Measurements from ENCODE around the gene TTC38.
"Not testable (repeated sequence)": the region's sequence is repeated elsewhere in the genome, so short reads cannot be mapped to it uniquely, and the experiment has no call there.

The TTC38 gene

DNA sequence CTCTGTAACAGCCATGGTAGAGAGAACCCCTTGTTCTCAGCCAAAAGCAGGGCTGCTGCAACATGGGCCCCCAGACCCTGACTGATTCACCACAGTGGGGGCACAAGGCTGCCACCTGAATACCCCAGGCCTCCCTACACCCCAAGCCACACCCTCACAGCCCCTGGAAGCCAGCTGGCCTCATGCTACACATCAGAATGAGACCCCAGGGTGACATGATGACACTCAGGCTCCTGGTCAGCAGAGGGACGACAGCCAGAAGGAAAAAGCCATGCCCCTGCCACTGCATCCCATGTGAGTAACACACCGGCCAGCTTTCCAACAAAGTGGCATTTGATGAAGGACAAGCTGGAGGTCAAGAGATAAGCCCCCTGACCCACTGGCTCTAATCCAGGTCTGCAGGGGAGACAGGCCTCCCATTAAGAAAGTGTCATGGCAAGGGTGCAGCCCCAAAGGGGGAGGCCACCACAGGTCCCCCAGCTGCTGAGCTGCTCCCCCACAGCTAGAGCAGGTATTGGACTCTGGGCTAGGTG lies 20.3 kb upstream of the TTC38 start:
- DNase-seq = no peak

DNA sequence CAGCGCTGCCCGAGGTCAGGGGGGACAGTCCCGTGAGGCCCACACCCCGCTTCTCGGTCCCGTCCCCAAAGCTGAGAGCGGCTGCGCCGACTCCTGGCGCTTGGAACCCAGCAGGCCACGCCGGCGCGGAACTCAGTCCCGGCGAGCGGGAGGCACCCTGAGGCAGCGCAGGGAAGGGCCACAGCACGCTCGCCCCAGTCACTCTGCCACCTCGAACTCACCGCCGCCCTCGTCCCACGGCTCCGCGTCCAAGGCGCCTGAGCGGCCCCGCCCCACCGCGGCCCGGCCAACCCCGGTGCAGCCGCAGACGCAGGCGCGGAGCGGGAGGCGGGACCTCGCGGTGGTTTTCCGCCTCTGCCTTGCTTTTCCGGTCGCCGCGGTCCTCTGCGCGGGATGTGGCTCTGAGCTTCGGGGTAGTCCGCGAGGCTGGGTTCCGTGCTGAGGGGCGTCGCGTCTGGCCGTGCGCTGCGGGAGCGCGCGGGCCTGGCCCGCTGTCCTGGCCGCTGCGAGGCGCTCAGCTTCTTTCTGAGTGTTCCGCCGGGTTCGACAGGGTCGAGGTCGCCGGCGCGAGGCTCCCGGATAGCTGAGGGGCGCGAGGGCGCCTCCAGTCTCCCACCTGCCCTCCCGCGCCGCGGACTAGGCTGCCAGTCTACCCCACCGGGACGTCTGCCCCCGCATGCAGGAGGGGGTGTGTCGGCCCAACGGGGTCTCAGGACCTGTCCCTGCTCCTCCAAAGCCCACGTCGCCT lies 17.6 kb upstream of the TTC38 start, which contains the start of gene CDPF1:
CDPF1 (minus strand) TSS at position 259 of the 748 bp plus-strand sequence. CDS start 2,009 bp downstream, outside the sequence.
- peak; percentile 88 for DNase-seq

DNA sequence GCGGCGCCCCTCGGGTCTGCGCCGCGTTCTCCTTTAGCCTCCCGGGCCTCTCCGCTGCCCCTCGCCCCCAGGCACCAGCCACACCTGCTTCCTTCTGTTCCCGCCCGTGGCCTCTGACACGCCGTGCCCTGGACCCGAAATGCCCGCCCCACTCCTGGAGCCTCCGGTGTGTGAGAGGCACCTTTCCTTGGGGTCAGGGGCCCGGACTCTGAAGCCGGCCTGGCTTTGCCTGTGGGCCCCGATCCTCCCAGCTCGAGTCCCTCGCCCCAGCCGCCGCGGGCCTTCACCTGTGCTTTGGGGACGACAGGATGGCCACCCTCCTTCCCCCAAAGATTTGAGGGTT lies 17.1 kb upstream of the TTC38 start:
- DNase-seq = no peak

DNA sequence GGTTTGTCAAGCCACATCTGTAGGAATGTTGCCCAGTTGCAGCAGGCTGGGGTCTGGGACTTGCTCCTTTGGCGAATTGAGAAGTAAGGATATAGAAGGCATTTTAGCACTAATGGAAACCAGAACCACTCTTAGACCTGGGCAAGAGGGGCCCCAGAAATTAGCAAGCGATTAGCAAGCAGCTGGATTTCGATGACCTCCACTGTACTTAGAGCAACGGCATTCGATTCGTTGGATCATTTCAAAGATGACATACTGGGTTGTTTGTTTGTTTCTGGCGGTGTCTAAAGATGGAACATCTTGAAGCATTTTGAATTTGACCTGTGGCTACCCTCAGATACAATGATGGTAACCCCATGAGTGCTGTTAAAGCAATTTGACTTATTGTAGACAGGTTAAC lies 16.5 kb upstream of the TTC38 start:
- no peak for DNase-seq

DNA sequence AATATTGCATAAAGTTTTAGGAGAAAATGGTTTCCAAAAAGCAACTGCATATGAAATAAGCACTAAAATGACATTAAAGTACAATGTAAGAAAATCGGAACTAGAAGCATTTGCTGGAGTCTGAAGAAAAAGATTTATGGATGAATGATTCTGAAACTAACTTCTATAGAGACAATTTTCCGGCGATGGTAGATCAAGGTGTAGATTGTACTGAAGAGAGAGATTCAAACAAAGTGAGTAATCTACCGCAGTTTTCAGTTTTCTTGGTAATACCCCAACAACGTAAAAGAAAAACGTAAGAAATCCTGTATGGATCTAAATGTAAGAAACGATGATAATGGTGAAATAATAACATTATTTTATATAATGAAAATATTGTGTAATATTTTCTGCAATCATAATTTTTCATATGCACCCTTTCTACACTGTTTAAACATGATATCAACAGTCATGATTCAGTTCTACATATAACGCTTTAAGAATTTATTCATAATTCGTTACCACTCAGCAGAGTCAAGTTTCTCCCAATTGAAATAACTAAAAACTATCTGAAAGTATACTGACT lies 15.9 kb upstream of the TTC38 start:
- no peak for DNase-seq

- DNase-seq = no peak
Measured at GRCh38 chr22:46256358-46256958, 11.3 kb upstream of the TTC38 start.

GRCh38 chr22:46259374-46259773 lies 8.4 kb upstream of the TTC38 start:
- no peak for DNase-seq

DNA sequence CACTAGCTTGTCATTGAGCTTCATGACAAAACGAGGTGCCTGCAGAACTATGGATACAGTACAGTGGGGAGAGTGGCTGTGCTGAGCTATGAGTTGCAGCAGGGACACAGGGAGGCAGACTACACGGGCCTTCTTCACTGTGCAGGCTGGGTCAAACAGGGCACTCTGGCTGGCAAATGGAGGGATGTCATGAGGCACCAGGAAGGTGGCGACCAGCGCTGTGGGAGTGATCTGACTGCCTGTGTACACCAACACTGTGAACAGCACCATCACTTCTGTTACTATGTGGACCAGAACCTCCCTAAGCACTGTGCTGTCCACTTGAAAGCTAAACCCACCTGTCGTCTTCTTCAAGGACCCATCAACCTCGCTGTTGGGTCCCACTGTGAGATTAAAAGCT lies 7.8 kb upstream of the TTC38 start:
- DNase-seq = no peak

DNA sequence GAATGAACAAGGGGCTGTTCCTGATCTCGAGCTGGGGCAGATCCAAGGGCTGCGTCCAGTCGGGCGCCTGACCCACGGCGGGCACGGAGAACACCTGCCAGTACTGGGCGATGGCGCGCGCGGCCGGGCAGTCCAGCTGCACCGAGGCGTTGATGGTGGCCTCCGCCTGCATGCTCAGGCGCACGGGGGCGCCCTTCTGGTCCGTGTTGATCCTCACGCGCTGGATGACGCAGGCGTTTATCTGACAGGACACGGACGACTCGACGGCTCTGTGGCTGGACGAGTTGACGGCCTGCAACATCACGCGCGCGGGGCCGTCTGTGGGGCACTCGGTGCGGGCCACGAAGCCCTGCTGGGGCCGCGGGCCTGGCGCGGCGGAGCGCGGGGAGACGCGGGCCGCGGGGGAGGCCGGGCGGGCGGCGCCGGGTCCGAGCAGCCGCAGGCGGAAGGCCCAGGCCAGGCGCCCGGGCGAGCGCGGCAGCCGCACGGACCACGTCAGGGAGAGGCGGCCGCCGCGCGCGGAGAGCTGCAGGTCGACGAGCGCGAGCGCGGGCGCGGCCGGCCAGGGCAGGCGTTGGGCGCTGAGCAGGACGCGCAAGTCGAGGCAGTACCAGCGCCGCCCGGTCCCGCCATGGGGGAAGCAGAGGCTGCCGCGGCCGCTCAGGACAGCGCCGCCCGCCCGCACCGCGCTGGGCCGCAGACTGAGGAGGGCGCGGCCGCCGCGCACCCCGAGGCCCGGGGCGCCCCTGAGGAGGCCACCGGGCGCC lies 5.2 kb upstream of the TTC38 start:
- DNase-seq = peak; percentile 64

GRCh38 chr22:46263216-46263590 lies 4.6 kb upstream of the TTC38 start, which contains the start of gene PKDREJ:
Gene PKDREJ (minus strand): TSS chr22:46263343. CDS start chr22:46263322, 21 bp downstream.
- DNase-seq = no peak

DNA sequence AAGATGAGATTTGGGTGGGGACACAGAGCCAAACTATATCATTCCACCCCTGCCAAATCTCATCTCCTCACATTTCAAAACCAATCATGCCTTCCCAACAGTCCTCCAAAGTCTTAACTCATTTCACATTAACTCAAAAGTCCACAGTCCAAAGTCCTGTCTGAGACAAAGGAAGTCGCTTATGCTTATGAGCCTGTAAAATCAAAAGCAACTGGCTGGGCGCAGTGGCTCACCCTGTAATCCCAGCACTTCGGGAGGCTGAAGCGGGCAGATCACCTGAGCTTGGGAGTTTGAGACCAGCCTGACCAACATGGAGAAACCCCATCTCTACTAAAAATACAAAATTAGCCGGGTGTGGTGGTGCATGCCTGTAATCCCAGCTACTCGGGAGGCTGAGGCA lies 3.3 kb upstream of the TTC38 start:
- not testable (repeated sequence) for DNase-seq

- DNase-seq = not testable (repeated sequence)
Measured at GRCh38 chr22:46265627-46266026, 2.2 kb upstream of the TTC38 start.

DNA sequence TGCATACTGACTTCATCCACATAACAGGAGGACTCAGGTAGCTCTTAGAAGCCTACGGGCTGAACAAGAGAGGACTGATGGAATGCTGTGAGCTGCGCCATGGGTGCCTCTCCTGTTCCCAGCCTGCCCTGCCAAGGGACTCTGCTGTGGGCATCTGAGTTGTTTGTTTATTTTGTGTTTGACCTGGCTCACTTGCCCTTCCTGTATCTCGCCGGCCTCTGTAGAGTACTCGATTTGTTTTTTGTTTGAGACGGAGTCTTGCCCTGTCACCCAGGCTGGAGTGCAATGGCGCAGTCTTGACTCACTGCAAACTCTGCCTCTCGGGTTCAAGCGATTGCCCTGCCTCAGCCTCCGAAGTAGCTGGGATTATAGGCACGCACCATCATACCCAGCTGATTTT lies 1.8 kb downstream of the TTC38 start:
- DNase-seq = no peak

DNA sequence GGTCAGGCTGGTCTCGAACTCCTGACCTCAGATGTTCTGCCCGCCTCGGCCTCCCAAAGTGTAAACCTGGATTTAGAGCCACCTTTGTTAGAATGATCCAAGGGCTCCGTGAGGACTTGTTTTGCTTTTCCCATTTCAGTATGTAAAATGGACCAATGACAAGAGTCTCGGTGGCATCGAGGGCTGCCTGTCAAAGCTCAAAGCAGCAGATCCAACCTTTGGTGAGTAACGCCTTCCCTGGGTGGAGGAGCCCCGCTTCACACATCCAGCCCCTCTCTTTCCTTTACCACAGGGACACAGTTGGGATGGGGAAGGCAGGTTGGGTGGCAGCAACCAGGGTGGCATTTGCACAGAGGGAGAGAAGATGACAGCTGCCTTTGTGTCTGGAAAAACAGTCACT lies 4.4 kb downstream of the TTC38 start:
- DNase-seq = no peak

GRCh38 chr22:46272762-46273431 lies 5.1 kb downstream of the TTC38 start:
- DNase-seq = no peak

DNA sequence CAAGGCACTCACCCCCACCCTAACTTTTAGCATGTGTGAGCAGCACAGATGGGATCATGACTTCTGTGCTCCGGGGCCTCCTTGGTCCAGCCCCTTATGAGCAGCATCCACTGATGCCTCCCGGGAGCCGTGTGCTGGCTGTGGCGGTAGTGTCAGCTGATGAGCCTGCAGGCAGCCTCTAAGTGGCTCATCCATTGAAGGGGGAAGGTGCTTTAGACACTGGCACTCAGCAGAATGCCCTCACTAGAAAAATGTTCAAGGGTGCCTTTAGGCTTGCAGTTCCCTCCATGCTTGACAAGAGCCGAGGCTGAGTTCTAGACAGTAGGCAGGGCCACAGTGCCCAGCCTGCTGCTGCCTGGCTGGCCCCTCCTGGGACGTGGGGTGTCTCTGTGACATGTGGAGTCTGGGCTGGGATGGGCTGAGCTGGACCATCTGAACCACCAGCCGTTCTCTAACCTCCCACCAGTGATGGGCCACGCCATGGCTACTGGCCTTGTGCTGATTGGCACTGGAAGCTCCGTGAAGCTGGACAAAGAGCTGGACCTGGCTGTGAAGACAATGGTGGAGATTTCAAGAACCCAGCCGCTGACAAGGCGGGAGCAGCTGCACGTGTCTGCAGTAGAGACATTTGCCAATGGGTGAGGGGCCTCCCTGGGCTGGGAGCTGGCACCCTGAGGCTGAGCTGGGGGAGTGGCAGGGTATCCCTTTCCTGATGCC lies 5.8 kb downstream of the TTC38 start:
- no peak for DNase-seq

DNA sequence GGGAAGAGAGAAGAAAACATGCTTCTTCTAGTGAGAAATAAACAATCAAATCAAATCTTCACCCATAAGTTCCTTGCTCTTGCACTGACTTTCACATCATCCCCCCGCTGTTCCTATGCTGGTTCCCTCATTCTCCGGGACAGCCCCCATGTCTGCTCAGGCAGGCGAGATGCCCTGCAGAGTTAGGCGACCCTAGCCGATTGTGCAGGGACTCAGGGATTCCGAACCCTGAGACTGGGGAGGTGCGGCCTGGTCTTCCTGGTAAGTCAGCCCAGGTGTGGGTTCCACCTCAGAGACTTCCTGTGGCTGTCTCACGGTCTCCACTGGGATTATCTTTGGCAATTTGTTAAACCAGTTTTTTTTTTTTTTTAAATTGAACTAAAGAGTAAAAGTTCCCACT lies 6.6 kb downstream of the TTC38 start:
- DNase-seq = no peak

GRCh38 chr22:46275455-46276122 lies 7.8 kb downstream of the TTC38 start:
- DNase-seq = no peak

- DNase-seq = no peak
Measured at GRCh38 chr22:46276563-46276962, 8.8 kb downstream of the TTC38 start.

DNA sequence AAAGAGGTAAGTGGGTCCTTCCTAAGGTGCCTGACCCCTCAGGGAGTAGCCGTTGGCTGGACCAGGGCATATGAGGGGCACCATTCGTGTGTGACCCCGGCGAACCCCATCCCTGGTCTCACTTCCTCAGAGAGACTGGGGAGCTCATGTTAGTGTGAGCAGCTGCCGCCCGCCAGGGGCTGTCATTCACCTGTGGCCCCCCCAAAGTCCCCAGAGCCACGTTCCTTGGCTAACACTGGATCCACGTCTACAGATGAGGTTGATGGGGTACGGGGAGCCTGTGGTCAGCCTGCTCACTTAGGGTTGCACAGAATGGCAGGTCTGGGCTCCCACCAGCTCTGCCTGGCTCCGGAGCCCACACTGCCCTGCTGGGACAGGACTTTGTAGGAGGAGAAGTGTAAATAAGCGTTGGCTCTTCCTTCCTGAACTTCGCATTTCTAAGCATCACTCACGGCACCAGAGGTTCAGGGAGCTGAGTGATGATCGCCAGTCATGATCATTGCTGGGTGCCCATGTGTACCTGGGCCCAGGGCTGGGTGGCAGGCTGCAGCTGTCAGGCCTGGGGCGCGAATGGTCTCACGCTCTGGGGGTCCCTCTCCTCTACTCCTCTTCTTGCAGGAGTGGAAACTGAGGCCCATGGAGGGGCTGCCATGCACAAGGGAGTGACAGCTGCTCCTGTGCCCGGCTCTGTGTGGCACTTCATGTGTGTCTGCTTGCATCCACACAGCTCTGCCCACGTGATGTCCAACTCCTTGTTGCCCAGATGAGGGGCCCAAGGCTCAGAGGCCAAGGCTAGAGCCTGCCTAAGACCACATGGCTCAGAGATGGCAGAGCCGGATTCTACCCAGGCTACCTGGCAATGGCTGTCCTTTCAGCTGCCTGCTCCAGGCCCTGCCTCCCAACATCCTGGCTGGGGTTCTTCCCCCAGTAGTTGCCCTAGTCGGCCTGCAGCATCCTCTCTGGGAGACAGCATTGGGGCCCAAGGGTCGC lies 11.1 kb downstream of the TTC38 start:
- DNase-seq = no peak
